ENCODE measurements around the gene KIAA1671.

Gene KIAA1671

DNA sequence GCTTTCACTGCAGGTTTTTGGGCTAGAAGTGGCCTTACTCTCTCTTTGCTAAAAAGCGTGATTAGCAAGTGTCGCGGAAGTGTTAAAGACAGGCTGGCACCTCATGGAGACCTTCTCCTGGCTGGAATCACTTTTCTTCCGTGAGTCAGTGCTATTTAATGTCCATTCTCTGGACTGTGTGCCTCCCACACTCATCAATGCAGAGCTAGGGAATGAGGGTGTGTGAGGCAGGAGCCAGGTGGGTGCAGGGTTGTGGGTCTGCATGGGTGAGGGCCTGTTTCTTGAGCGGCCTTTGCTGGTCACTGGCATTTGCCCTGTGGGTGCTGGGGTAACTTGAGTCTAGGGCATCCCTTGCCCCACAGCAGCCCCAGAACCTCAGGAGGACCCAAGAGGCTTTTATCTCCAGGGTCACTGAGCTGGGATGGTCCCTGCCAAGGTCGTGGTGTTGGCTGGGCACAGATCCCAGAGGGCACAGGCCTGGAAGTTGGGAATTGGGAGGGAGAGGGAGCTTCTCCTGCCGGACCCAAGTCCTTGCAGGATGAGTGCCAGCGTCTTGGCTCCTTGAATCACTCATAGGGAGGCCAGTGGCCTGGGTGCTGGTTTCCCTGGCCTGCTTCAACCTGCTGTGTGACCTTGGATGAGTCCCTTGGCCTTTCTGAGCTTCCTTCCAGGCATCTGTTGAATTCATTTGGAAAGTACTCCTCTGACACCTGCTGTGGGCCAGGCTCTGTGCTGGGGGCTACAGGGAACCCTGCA lies 30.0 kb downstream of the KIAA1671 start:
- DNase-seq = no peak

DNA sequence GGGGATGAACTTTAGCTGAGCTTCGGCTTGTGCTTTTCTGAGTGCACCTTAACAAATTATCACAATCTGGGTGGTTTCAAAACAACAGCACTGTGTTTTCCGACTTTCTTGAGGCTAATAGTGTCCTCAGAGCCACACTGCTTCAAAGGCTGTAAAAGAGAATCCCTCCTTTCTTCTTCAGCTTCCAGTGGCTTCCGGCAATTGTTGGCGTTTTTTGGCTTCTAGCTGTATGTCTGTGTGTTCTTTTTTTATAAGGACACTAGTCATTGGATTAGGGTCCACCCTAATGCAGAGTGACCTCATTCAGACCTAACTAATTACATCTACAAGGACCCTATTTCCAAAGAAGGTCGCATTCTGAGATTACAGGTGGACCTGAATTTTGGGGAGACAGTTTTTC lies 30.6 kb downstream of the KIAA1671 start:
- DNase-seq = no peak

DNA sequence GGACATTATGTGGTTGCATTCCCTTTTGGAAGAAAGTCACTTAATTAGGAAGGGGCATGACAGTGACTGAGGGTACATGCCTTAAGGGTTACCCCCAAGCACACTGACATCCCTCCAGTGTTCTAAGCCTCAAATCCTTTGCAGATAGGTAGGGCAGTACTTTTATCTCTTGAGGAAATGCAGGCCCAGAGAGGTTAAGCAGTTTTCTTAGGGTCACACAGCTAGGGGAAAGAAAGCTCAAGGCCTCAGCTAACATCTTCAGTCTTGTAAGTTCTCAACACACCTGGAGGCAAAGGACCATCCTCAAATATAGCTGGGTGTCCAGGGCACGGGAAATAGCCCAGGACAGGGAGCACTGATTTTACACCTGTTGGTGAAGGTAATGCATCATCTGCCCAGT lies 31.6 kb downstream of the KIAA1671 start:
- DNase-seq = no peak

DNA sequence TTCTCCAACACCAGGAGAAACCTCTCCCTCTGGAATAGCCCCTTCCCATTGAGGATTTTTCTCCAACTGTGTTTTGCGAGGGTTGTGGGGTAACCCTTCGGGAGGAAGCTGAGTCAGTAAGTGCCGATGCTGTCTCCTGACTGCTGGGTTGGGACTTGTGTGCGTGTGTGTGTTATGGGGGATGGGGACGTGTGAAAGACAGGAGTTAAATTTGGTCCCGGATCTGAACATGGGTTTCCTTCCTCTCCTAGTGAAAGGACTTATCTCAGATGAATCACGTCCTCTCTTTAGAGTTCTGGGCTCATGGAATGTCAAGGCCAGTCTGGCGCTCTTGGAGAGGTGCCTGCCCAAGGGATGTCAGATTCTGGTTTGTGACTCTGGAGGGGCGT lies 33.3 kb downstream of the KIAA1671 start:
- no peak for DNase-seq

DNA sequence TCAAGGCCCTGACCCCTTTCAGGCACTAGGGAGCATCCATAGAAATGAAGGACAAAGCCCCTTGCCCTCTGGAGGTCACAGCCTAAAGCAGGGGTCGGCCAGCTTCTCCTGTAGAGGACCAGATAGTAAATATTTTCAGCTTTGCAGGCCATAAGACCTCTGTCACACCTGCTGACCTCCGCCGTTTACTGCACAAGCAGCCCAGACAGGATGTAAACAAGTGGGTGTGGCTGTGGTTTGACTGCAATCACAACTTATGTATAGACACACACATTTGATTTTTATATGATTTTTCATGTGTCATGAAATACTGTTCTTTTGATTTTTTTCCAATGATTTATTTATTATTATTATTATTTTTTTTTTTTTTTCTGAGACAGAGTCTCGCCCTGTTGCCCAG lies 34.3 kb downstream of the KIAA1671 start:
- no peak for DNase-seq

DNA sequence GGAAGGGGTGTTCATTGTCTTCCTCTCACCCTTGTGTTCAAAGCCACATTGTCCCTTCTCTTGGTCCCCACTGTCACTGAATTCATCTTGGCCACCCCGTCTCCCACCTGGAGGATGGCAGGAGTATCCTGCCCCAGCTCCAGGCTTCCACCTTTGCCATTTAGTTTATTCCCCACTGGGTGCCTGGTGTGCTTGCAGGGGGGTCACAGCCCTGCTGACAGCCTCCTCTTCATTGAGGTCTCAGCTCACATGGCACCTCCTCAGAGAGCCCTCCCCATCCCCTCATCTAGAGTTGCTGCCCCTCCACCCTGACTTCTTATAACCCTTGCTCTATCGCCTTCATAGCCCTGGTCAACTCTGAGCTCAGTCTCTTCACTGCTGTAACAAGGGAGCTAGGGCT lies 36.6 kb downstream of the KIAA1671 start:
- no peak for DNase-seq

DNA sequence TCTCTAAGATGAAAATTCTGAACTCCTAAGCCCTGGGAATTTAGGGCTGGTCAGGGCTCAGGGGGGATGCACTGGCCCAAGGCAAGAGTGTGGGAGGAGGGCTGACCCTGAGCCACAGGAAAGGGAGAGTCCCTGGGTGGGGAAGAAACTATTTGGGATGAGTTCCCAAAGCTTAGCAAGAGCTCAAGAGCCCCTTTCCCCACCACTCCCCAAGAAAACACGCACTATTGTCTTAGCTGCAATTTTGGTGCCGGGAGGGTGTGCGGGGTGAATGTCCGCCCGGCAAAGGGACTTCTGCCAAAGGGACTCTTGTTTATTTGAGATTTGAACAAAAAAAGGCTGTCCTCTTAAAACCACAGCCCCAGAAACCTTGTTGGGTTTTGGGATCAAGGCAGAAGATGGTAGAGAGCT lies 37.0 kb downstream of the KIAA1671 start:
- peak; percentile 33 for DNase-seq

DNA sequence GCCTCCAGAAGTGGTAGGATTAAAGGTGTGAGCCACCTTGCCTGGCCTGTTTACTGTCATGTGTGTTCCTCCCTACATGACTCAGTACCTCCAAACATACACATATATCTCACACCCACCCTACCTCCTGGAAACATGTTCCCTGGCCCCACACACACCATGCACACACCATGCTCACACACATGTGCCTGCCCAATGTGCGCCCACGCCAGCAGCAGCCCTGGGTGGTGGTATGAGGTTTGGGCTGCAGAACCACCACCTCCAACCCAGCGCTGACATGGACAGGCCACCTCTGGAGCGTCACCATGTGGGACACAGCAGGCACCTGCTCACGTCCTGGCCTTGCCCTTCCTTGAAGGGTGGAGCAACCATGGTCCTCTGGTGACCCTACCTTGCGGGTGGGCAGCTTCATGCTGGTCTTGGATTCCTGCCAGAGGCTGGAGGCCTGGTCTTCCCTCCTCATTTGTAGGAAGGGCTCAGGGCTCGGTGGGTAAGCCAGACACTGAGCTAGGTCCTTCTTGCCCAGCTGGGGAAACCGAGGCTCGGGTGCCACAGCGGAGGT lies 37.9 kb downstream of the KIAA1671 start:
- DNase-seq = no peak

DNA sequence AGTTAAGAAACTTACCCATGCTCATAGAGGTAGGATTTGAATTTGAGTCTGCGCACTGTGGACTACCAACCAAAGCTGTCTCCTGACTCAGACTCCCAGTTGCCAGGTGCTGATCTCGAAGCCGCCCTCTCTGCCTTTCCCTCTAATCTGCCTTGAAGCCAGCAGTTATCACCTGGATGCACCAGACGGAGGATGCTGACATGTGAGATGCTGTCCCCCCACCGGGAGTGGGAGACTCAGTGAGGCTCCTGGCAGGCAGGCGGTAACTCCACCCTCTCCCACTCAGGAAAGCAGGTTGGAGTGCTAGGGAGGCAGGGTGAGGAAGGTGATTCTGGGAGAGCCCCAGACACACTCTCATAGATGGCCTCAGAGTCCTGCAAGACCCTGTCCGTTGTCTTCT lies 40.4 kb downstream of the KIAA1671 start:
- no peak for DNase-seq

DNA sequence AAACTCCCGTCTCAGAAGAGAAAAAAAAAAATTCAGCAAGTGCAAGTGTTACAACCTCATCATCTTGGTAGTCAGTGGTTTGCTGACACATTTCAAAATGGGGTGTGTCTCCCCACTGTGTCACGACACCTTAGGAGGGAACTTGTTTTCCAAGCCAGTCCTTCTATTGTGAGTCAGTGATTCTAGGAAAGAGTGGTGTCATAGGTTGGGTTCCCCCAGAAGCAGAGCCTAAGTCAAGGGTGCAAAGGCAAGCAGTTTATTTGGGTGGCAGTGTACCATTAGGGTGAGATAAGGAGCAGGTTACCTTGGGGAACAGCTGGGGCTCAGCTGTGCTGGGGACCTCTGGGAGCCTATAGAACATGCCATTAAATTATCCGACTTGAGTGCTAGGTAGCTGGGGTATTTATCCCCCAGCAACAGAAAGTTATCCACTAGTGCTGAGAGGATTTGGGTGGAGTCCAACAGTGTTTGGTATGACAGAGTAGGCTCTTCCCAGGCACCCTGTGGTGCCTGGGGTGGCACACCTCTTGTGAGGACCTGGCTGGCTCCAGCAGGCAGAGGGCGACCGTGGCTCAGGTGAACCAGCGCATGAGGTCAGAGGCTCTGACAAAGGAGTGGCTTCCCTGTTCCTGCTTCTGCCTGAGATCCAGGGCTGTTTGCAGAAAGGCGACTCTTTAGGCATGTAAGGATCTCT lies 41.7 kb downstream of the KIAA1671 start:
- no peak for DNase-seq

DNA sequence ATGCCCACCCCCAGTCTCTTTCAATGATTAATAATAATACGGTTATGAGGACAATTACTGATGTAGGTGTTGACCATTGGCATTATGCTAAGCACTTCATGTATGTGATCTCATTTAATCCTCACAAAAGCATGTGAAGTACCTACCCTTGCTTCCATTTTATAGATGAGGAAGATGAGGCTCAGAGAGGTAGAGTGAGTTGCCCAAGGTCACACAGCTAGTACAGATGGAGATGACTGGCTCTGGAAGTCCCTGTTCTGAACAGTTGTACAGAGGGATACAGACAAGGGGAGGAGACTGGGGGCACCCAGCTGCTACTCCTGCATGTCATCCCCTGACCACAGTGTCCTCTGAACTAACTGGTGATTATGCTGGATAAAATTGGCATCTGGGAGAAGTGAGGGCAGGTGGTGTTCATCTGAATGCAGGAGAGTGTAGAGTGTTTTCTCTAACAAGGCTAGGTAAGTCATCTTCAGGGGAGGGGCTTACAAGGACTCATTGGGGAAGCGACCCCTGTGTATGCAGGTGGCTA lies 43.2 kb downstream of the KIAA1671 start:
- no peak for DNase-seq

DNA sequence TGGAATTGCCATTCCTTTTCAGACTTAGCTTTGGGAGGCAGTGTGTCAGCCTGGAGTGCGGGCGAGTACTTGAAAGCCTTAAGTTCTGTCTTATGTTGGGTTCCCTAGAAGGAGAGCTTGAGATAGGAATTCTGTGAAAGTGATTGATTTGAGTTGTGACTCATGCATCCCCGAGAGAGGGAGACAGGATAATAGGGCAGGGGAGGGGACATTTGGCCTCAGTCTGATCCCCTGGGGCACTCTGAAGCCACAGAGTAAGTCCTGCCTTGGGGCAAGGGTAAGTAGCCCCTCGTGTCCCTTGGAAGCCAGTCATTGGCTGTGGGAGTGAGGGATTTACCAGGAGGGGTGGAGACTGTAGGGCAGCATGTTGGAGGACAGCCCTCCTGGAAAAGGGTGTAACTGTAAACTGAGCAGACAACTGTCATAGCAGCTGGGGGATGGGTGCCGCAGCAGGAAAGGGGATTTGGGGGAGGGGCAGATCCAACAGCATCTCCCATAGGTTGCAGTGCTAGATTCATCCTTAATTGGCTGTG lies 44.0 kb downstream of the KIAA1671 start:
- no peak for DNase-seq

DNA sequence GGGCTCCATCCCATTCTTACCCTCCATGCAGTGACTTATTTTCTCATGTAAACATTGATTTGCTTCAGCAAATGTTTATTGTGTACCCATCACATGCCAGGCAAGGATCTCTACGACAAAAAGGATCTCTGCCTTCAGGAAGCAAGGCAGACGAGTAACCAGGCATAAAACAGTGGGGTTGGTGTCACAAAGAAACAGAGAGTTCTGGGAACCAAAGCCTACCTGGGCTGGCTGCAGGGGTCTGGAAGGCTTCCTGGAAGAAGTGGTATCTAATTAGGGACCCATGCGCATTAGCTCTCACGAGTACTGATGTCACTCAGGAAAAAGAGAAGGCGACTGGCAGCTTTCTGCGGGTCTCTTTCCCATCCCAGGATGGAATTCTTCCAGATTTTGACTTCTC lies 44.5 kb downstream of the KIAA1671 start:
- DNase-seq = no peak

DNA sequence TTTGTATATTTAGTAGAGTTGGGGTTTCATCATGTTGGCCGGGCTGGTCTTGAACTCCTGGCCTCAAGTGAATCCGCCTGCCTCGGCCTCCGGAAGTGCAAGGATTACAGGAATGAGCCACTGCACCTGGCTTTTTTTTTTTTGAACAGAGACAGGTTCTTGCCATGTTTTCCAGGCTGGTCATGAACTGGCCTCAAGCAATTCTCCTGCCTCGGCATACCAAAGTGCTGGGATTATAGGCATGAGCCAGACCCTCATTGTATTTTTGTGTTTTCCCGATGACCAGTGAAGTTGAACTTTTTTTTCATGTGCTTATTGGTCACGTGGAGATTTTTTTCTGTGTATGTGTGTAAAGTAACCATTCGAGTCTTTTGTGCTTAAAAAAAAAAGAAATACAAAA lies 48.2 kb downstream of the KIAA1671 start:
- DNase-seq = no peak

DNA sequence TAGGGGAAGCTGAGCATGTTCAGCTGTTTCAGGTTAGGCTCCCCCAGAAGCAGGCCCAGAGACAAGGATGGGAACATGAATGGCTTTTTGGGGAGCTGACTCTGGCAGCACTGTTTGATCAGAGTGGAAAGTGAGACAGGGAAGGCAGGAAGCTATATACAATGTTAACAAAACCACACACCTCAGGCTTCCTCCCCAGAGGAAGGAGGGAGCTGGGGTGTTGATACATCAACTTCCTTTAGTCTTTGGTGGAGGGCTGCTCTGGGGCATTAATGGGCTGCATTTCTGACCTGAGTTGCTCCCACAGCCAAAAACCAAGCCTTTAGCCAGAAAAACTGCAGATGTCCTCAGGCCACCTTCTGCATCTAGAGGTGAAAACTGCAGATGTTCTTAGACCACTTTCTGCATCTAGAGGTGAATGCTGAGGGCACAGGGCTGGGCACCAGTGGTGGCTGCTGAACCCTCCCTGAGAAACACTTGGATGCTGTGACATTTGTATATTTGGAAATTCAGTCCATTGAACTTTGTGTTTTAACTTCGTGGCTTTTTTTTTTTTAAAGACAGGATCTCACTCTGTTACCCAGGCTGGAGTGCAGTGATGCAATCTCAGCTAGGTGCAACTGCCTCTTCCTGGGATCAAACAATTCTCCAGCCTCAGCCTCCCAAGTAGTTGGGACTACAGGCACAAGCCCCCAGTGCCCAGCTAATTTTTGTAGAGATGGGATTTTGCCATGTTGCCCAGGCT lies 49.9 kb downstream of the KIAA1671 start:
- no peak for DNase-seq

DNA sequence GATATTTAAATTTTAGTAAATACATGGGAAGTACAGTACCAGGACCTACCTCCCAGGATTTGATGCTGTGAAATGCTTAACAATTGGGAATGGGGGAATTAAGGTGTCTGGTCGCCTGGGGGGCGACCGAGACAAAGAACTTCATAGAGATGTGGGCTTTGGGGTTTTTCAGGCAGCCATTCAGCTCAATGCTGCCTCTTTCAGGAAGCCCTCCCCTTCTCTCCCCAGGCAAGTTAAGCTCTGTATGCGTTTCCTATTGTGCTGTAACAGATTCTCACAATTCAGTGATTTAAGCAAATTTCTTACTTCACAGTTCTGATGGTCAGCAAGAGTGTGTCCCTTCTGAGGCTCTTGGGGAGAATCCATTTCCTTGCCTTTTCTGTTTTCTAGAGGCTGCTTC lies 53.8 kb downstream of the KIAA1671 start:
- no peak for DNase-seq

DNA sequence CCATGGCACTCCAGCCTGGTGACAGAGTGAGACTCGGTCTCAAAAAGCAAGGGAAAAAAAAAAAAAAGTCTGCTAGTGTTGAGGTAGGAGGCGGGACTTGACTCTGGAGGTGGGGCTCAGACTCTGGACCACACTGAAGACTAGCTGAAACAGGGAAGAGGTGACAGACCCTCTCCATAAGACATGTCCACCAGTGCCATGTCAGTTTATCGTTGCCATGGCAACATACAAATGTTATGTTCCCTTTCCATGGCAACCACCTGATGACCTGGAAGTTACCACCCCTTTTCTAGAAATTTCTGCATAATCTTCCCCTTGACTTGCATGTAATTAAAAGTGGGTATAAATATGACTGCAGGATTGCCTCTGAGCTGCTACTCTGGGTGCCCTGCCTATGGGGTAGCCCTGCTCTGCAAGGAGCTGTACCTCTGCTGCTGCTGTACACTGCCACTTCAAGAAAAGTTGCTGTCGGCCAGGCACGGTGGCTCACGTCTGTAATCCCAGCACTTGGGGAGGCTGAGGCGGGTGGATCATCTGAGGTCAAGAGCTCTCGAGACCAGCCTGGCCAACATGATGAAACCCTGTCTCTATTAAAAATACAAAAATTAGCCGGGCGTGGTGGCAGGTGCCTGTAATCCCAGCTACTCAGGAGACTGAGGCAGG lies 55.1 kb downstream of the KIAA1671 start:
- DNase-seq = no peak

DNA sequence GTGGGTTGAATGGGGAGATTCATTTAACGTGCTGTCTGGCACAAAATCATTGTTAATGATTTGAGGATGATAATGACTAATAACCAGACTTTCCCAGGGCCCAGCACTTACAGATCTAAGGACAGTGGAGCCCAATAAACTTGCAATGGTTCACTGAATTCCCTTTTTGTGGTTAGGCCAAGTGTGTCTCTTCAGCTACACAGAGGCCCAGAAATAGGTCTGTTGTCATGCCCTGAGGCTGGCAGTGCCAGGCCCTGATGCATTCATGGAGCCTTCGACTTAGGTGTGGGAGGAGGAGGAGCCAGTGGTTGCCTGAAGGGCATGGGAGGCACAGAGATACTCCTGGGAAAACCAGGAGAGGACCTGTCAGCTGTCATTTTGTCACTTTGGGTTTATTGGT lies 56.1 kb downstream of the KIAA1671 start:
- no peak for DNase-seq

DNA sequence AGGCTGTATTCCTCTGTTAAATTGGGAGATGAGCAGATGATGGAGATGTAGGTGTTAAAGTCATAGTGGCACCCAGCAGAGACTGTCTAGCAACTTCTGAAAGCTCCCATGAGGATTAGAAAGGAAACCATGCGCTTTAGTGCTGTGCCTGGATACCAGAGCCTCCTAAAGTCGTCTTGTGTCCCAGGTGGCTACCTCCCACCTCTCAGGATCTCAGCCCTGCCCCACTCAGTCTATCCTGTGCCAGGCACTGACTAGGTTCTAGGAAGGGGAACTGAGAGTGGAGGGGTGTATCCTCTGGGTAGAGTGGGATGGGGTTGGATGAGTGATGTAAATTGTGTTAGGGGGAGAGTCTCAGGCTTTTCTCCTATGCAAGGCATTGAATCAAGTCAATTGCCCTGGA lies 60.2 kb downstream of the KIAA1671 start:
- no peak for DNase-seq

DNA sequence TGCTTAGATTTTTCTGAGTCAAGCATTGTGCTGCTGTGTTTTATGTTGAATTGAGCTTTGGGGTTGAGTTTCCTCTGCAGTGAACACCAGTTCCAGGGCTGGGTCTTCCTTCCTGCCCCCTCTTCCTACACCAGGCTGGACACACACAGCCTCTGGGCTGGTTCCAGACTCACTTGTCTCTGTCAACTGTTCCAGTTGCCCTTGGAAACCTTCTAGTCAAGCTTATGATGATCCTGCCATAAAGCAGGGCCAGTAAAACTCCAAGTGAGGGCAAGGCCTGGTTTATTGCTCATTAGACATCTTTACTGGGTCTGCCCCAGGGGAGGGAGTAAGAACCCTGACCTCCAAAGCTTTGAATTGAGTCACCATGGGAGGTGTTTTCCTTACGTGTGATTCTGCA lies 61.1 kb downstream of the KIAA1671 start:
- no peak for DNase-seq

DNA sequence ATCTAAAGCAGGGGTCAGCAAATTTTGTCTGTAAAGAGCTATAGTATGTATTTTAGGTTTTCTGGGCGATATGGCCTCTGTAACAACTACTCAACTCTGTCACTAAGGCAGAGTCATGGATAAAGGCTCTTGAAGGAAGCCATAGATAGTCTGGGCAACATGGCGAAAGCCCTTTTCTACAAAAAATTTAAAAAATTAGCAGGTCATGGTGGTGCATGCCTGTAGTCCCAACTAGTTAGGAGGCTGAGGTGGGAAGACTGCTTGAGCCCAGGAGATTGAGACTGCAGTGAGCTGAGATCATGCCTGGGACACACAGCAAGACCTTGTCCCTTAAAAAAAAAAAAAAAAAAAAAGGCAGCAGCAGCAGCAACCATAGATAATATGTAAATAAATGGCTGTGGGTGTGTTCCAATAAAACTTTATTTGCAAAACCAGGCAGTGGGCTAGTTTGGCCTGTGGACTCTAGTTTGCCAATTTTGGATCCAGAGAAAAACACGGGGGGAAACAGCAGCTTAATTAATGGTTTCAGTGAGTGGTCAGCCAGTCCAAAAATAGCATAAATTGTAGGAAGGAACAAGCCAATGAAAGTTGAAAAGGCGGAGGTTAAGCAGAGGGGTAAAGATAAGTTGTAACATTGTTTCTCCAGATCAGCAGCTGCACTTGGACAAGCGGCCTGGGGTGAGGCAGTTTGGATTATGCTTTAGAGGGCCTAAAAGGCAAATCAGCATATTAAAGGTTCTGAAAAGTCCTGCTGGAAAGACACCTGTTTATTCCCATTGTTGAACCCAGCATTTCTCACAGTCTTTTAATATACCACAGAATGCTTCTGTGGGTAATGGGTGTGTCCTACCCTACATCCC lies 62.6 kb downstream of the KIAA1671 start:
- DNase-seq = no peak

DNA sequence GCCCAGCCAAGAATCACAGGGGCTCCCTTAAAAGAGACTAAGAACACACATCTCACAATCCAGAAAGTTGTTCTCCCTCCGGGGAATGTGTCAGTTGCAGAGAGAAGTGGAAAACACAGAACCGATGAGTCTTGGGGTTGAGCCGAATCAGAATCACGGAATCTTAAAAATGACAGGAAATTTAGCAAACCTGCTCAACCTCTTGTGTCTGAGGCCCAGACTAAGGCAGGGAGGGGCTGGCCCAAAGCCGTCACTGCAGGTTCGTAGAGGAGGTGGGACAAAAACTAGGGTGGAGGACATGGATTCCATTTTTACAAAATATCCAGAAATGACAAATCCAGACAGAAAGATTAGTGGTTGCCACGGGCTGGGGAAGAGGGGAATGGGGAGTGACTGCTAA lies 63.8 kb downstream of the KIAA1671 start:
- DNase-seq = no peak
